Epithelial cell of proximal tubule (primary cell): ENCODE data around the gene KDM4B. TPM values are rescaled to one million over a fixed set of nuclear protein-coding genes. Genes with fewer than 3 reads are reported as not detected.

Experiments
- DNase-seq: peaks from one replicate; pipeline ENCODE4 v3.0.0-alpha.2; 2011; ENCODE audit warnings: low read depth
- H3K4me3 ChIP-seq: 2 replicates; pipeline ENCODE4 v1.5.1; 2011; ENCODE audit warnings: low read depth, mild to moderate bottlenecking, low read length
- total RNA-seq: library from RNA; depleted of rRNA; stranded (reverse); fragments of >200 nt; gene quantifications from 2 replicates; pipeline ENCODE4 v1.2.3, GENCODE V29; 2015
- TF ChIP-seq, protein P1 (sequence below): conservative IDR thresholded peaks from 2 replicates; pipeline ENCODE4 v1.5.1; 2012; ENCODE audit warnings: low read depth, mild to moderate bottlenecking, low read length

The KDM4B gene
- total RNA-seq, 1 donor from 2014 or later: 20.5 TPM

DNA sequence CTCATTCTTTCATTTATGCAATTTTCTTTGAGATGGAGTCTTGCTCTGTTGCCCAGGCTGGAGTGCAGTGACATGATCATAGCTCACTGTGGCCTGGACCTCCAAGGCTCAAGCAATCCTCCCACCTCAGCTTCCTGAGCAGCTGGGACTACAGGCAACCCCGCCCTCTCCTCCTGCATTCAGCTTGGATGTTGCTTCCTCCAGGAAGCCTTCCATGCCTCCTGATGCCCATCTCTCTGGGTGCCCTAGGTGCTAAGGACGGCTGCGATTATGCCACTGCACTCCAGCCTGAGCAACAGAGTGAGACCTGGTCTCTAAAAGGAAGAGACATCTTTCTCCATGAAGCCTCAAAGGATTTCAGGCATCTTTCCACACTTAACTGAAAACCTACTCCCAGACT, 209.9 kb downstream of the KDM4B start:
- DNase-seq: no peak
- TF ChIP-seq, protein P1, sequence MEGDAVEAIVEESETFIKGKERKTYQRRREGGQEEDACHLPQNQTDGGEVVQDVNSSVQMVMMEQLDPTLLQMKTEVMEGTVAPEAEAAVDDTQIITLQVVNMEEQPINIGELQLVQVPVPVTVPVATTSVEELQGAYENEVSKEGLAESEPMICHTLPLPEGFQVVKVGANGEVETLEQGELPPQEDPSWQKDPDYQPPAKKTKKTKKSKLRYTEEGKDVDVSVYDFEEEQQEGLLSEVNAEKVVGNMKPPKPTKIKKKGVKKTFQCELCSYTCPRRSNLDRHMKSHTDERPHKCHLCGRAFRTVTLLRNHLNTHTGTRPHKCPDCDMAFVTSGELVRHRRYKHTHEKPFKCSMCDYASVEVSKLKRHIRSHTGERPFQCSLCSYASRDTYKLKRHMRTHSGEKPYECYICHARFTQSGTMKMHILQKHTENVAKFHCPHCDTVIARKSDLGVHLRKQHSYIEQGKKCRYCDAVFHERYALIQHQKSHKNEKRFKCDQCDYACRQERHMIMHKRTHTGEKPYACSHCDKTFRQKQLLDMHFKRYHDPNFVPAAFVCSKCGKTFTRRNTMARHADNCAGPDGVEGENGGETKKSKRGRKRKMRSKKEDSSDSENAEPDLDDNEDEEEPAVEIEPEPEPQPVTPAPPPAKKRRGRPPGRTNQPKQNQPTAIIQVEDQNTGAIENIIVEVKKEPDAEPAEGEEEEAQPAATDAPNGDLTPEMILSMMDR: no peak
- no peak overlapping the region for H3K4me3 ChIP-seq

DNA sequence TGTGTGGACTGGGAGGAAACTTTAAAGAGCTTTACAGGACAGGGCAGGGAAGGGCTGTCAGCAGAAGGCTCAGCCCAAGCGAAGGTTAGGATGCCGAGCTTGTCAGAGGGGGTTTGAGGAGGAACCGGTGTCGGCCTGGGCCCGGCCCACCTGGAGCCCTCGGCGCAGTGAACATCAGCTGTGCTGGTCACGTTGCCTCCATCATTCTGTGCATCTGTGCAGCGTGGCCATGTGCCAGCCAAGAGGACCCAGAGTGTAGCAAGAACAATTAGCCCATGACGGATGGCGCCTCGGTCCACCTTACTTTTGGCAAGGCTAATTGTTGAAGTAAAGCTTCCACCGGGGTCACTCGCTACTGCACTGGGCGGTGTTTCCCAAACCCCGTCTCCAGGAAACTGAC, 210.3 kb downstream of the KDM4B start:
- no peak overlapping the region for H3K4me3 ChIP-seq
- DNase-seq: no peak
- TF ChIP-seq, protein P1: no peak

DNA sequence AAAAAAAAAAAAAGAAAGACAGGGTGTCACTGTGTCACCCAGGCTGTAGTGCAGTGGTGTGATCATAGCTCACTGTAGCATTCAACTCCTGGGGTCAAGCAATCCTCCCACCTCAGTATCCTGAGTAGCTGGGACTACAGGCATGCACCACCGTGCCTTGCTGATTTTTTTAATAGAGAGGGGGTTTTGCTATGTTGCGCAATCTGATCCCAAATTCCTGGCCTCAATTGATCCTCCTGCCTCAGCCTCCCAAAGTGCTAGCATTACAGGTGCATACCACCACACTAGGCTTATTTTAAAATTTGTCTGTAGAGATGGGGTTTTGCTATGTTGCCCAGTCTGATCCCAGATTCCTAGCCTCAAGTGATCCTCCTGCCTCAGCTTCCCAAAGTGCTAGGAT, 212.4 kb downstream of the KDM4B start:
- TF ChIP-seq, protein P1: no peak
- no peak for DNase-seq
- H3K4me3 ChIP-seq: no peak overlapping the region

DNA sequence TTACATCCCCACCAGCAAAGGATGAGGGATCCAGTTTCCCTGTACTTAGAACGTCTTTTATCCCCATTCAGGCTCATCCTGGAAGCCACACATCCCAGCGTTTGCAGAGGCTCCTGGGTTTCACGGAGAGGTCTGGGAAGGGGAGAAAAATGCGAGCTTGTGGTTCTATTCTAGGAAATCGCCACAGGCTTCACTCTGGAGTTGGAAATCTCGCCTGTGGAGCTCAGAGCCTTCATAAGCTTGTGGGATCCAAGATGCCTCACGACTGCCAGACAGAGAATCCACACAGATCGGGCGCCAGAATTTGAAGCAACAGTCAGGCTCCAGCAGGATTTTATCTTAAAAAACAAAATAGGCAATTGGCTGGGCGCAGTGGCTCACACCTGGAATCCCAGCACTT, 213.8 kb downstream of the KDM4B start:
- DNase-seq: no peak
- no peak overlapping the region for H3K4me3 ChIP-seq
- TF ChIP-seq, protein P1: no peak

DNA sequence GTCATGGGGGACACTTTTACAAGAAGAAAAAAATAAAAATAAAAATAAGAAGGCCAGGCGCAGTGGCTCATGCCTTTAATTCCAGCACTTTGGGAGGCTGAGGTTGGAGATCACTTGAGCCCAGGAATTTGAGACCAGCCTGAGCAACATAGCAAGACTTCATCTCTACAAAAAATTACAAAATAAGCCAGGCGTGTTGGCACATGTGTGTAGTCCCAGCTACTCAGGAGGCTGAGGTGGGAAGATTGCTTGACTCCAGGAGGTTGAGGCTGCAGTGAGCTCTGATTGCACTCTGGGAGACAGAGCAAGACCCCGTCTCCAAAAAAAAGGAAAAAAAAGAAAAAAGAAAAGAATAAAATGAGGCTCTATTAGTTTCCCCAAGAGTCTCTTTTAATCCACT, 214.7 kb downstream of the KDM4B start:
- TF ChIP-seq, protein P1: no peak
- no peak for DNase-seq
- H3K4me3 ChIP-seq: no peak overlapping the region

DNA sequence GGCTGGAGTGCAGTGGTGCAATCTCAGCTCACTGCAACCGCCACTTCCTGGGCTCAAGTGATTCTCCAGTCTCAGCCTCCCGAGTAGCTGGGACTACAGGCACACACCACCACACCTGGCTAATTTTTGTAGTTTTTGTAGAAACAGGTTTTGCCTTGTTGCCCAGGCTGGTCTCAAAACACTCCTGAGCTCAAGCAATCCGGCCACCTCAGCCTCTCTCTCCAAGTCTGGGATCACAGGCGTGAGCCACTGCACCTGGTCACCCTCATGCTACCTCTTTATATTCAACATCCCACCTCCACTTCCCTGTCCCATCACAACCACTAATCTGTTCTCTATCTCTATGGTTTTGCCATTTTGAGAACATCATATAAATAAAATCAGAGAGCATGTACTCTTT, 216.0 kb downstream of the KDM4B start:
- no peak overlapping the region for H3K4me3 ChIP-seq

More for the DNA sequence above, 216.0 kb downstream of the KDM4B start:
- DNase-seq: no peak
- TF ChIP-seq, protein P1: no peak
